ENCODE results near the gene PDK2.

The PDK2 gene

GRCh38 chr17:50109785-50110184 lies 14.6 kb downstream of the PDK2 start:
- no peak for TF ChIP-seq CTCF (IDR thresholded peaks at IDR 0.05; ENCODE audit: insufficient read depth, missing control alignments)
- FAIRE-seq = no peak
- no peak for DNase-seq (ENCODE audit: insufficient read length, low spot score)

- FAIRE-seq = no peak
- no peak for DNase-seq (ENCODE audit: insufficient read length, low spot score)
- TF ChIP-seq CTCF (IDR thresholded peaks at IDR 0.05; ENCODE audit: insufficient read depth, missing control alignments) = no peak
Measured at GRCh38 chr17:50110591-50111349, 15.6 kb downstream of the PDK2 start.

DNA sequence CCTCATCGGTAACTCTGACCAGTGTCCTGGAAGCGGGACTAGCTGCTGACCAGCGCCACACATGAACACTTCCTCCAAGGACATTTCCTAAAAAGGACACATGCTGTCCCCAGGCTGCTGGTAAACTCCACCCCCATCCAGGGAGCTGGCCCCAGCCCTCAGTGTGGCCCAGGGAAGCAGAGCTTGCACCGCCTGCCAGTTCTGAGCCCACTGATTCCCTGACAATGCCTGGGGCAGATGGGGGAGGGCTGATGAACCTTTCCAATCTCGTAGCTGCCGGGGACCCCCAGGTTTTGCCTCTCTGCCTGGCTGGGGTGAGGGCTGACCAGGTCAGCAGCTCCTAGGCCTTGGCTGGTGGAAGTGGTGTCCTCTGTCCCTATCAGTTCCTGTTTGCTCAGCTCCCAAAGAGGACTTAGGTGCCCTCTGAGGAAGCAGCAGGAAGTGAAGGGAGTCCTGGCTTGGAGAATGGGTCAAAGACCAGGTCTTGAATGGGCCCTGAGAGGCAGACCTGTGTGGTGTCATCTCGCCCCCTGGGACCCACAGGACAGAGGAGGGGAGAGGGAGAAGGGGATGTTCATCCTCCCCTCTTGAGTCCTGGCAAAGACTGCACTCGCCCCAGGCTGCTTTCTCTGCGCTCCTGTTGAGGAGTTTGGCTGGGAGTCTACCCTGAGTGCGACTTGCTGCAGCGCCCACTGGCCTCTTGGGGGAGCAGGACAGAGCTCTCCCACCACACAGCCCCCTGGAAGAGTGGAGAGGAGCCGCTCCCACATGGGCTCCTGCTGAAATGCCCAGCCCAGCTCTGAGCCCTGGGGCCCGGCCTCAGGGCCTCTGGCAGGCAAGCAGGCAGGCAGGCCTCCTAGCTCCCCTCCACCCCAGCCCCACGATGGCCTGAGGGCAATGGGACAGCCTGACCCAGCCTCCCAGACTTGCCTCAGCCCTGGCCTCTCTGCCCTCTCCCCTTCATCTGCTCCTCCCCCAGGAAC lies 16.8 kb downstream of the PDK2 start:
- no peak for DNase-seq (ENCODE audit: insufficient read length, low spot score)

DNA sequence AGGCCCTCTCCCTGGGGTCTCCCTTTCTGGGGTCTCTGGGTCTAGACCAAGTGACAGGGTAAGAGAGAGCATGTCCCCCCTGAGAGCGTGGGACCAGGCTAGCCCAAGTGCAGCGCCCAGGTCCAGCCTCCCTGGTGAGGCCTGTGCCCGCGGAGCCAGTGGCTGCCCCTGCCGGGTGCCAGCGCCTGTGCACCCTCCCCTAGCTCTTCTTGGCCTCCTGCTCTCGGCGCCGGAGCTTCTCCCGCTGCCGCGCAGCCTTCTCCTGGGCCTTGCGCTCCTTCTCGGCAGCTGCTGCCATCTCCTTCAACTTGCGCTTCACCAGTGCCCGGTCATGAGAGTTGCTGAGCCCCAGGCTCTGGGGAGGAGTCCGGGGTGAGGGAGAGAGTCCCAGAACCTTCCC lies 17.5 kb downstream of the PDK2 start:
- FAIRE-seq (no peak), DNase-seq (ENCODE audit: insufficient read length, low spot score) (no peak)
- no peak for TF ChIP-seq CTCF (IDR thresholded peaks at IDR 0.05; ENCODE audit: insufficient read depth, missing control alignments)

More for the DNA sequence above, 16.8 kb downstream of the PDK2 start:
- no peak for FAIRE-seq
- TF ChIP-seq CTCF (IDR thresholded peaks at IDR 0.05; ENCODE audit: insufficient read depth, missing control alignments) = no peak

- FAIRE-seq (no peak), DNase-seq (ENCODE audit: insufficient read length, low spot score) (no peak)
- no peak for TF ChIP-seq CTCF (IDR thresholded peaks at IDR 0.05; ENCODE audit: insufficient read depth, missing control alignments)
Measured at GRCh38 chr17:50113624-50114320, 18.6 kb downstream of the PDK2 start.

DNA sequence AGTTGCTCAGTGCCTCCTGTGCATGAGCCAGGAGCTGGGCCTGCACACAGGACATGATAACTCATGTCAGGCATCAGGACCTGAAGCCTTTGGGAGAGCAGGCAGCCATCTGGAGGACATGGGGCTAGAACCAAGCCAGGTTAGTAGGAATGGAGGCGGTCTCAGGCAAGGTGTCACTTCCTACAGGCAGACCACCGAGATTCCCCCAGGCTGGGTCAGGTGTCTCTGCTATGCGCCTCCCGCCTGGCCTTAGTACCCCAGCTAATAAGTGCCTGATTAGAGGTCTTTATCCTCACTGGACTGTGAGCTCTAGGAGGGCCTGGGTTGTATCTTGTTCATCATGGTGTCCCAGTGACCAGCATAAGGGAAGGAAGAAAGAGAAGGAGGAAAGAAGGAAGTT lies 19.2 kb downstream of the PDK2 start:
- no peak for TF ChIP-seq CTCF (IDR thresholded peaks at IDR 0.05; ENCODE audit: insufficient read depth, missing control alignments)
- FAIRE-seq = no peak

More for the DNA sequence above, 19.2 kb downstream of the PDK2 start:
- no peak for DNase-seq (ENCODE audit: insufficient read length, low spot score)

Data from D721Med (cell line).